ENCODE measurements around the gene NUP210L. TPM values are rescaled to one million over a fixed set of nuclear protein-coding genes. Genes with fewer than 3 reads are reported as not detected.
"Not testable (repeated sequence)": the region's sequence is repeated elsewhere in the genome, so short reads cannot be mapped to it uniquely, and the experiment has no call there.

The NUP210L gene
- total RNA-seq, 1 donor from 2014 or later, result 0.22 TPM

DNA sequence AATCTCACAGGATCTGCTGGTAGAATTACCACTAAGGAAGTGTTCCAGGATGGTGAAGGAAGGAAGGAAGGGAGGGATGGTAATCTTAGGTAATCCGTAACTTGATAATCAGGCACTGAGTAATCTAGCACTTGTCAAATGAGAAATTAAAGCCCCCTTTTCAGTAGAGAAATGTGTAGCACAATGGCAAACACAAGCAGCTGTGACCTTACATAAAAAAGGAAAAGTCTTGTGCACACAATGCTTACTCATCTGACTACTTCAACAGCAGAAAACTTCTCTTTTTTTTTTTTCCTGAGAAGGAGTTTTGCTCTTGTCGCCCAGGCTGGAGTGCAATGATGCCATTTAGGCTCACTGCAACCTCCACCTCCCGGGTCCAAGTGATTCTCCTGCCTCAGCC lies 6.1 kb downstream of the NUP210L start:
- TF ChIP-seq, protein P1, sequence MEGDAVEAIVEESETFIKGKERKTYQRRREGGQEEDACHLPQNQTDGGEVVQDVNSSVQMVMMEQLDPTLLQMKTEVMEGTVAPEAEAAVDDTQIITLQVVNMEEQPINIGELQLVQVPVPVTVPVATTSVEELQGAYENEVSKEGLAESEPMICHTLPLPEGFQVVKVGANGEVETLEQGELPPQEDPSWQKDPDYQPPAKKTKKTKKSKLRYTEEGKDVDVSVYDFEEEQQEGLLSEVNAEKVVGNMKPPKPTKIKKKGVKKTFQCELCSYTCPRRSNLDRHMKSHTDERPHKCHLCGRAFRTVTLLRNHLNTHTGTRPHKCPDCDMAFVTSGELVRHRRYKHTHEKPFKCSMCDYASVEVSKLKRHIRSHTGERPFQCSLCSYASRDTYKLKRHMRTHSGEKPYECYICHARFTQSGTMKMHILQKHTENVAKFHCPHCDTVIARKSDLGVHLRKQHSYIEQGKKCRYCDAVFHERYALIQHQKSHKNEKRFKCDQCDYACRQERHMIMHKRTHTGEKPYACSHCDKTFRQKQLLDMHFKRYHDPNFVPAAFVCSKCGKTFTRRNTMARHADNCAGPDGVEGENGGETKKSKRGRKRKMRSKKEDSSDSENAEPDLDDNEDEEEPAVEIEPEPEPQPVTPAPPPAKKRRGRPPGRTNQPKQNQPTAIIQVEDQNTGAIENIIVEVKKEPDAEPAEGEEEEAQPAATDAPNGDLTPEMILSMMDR (IDR thresholded peaks at IDR 0.05), result no peak
- H3K36me3 Mint-ChIP-seq (ENCODE audit: low read depth), result peaks cover 2% of the 10 kb centered on the region
- H3K4me3 Mint-ChIP-seq, result no peak overlapping the region
- CTCF ChIA-PET, result no interaction called here
- peak; percentile 31 for ATAC-seq (ENCODE audit: low read depth)
- peaks cover 3% of the 10 kb centered on the region for H3K4me1 Mint-ChIP-seq
- H3K27me3 Mint-ChIP-seq, result no peaks in the 10 kb centered on the region
- intact Hi-C loops (cut with micrococcal nuclease), result no loop called here
- H3K9me3 Mint-ChIP-seq, result no peaks in the 10 kb centered on the region
- no peak overlapping the region for H3K27ac Mint-ChIP-seq
- POLR2A ChIA-PET, result interaction anchor here (1.1 kb wide), 1 partner anchor 9 kb away, joined by 3 read pairs; no protein-coding TSS in a partner anchor
- no peak for DNase-seq

DNA sequence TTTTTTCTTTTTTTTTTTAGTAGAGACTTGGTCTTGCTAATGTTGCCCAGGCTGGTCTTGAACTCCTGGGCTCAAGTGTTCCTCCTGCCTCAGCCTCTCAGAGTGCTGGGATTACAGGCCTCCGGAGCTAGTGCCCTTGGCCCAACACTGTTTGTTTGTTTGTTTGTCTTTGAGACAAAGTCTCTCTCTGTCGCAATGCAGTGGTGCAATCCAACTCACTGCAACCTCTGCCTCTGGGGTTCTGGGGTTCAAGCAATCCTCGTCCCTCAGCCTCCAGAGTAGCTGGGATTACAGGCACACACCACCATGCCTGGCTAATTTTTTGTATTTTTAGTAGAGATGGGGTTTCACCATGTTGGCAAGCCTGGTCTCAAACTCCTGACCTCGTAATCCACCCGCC lies 7.4 kb downstream of the NUP210L start:
- H3K27ac Mint-ChIP-seq; H3K4me3 Mint-ChIP-seq; intact Hi-C loops (cut with micrococcal nuclease); H3K9me3 Mint-ChIP-seq; H3K36me3 Mint-ChIP-seq (ENCODE audit: low read depth); DNase-seq; CTCF ChIA-PET; H3K27me3 Mint-ChIP-seq; ATAC-seq (ENCODE audit: low read depth); H3K4me1 Mint-ChIP-seq: not testable (repeated sequence)
- POLR2A ChIA-PET, result interaction anchor here (1.2 kb wide), 1 partner anchor 157 kb away, joined by 3 read pairs; the partner anchor contains the start of gene RPS27

DNA sequence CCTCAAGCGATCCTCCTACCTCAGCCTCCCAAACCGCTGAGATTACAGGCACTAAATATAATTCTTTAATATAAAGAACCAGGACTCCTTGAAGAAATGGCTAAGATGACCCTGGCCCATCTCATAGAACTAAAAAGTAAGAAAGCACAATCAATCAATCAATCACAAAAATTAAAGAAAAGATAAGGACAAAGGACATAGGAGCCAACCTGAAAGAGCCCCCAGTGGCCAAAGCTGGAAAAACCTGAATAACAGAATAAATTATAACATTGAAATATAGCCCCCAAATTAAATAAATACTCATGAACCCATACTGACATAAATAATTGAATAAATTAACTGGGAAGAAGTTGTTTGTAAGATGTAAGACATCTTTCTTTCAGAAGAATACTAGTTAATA lies 8.9 kb downstream of the NUP210L start:
- TF ChIP-seq, protein P1 (IDR thresholded peaks at IDR 0.05), result no peak
- no peak for ATAC-seq (ENCODE audit: low read depth)
- ChIA-PET CTCF (no interaction called here), POLR2A (interaction anchor here (0.6 to 0.7 kb wide), 2 partner anchors 124 to 795 kb away, joined by 3 to 5 read pairs; no protein-coding TSS in a partner anchor)
- no peaks in the 10 kb centered on the region for H3K9me3 Mint-ChIP-seq
- intact Hi-C loops (cut with micrococcal nuclease), result no loop called here
- no peak overlapping the region for H3K4me3 Mint-ChIP-seq
- peaks cover 3% of the 10 kb centered on the region for H3K4me1 Mint-ChIP-seq
- no peak for DNase-seq
- H3K27me3 Mint-ChIP-seq, result no peaks in the 10 kb centered on the region
- H3K36me3 Mint-ChIP-seq (ENCODE audit: low read depth), result no peaks in the 10 kb centered on the region
- H3K27ac Mint-ChIP-seq, result no peak overlapping the region

DNA sequence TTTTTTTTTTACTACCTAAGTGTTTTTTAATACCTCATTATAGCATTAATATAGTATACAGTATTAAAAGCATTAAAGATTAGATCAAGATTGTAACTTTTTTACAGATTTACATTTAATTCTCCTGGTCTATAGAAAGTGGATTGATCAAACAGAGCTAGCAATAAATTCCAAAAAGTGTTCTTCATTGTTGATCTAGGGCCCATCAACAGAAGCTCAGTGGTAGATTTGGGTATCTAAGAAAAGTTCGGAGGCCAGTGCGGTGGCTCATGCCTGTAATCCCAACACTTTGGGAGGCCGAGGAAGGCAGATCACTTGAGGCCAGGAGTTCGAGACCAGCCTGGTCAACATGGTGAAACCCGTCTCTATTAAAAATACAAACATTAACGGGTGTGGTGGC lies 12.5 kb downstream of the NUP210L start:
- Mint-ChIP-seq H3K36me3 (ENCODE audit: low read depth) (no peaks in the 10 kb centered on the region), H3K4me1 (no peaks in the 10 kb centered on the region), H3K4me3 (no peak overlapping the region), H3K27ac (no peak overlapping the region), H3K27me3 (no peaks in the 10 kb centered on the region), H3K9me3 (no peaks in the 10 kb centered on the region)
- intact Hi-C loops (cut with micrococcal nuclease), result no loop called here
- TF ChIP-seq, protein P1 (IDR thresholded peaks at IDR 0.05), result no peak
- ChIA-PET POLR2A (no interaction called here), CTCF (no interaction called here)
- DNase-seq (no peak), ATAC-seq (ENCODE audit: low read depth) (no peak)

DNA sequence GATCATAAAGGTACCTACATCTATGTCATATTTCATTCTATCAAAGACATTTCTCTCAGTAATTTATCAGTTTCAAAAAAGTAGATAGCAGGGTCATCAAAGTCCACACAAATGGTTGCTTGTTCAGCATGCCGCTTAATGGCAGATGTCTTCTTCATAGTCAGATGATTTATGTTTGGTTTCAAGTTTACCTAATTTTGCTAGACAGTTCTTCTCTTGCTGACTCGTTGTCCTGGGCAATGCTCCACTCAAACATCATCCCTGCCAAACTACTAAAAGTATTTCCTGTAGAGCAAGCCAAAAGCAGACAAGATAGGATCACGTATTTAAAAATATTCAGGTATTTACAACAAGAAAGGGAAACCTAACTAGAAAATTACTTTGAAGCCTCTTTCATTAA lies 13.6 kb downstream of the NUP210L start:
- Mint-ChIP-seq H3K4me1 (no peaks in the 10 kb centered on the region), H3K9me3 (no peaks in the 10 kb centered on the region), H3K27ac (no peak overlapping the region), H3K27me3 (no peaks in the 10 kb centered on the region), H3K36me3 (ENCODE audit: low read depth) (no peaks in the 10 kb centered on the region), H3K4me3 (no peak overlapping the region)
- ATAC-seq (ENCODE audit: low read depth), result no peak
- ChIA-PET POLR2A (no interaction called here), CTCF (no interaction called here)
- no peak for DNase-seq
- intact Hi-C loops (cut with micrococcal nuclease), result no loop called here
- TF ChIP-seq, protein P1 (IDR thresholded peaks at IDR 0.05), result no peak

DNA sequence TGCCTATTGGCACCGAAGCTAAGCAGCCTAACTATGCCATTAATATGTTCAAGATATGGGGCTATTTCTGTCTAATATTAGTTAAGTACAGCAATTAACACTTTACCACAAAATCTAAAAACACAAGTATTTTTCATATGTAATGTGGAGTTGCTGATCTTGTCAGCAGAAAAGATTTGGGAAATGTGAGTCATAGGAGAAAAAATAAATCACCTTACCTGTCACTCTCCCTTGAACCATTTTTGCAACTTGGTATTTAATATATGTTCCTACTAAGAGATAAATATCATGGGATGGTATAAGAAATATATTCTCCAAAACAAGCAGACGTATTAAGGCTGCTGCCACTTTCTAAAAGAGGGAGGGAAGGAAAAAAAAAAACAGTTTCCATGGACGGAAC lies 17.0 kb downstream of the NUP210L start:
- POLR2A ChIA-PET, result interaction anchor here (0.6 to 0.7 kb wide), 2 partner anchors 33 to 94 kb away, joined by 3 read pairs; no protein-coding TSS in a partner anchor
- Mint-ChIP-seq H3K27me3 (no peaks in the 10 kb centered on the region), H3K27ac (no peak overlapping the region), H3K4me1 (no peaks in the 10 kb centered on the region), H3K9me3 (no peaks in the 10 kb centered on the region), H3K4me3 (no peak overlapping the region), H3K36me3 (ENCODE audit: low read depth) (no peaks in the 10 kb centered on the region)
- TF ChIP-seq, protein P1 (IDR thresholded peaks at IDR 0.05), result no peak
- no peak for DNase-seq
- intact Hi-C loops (cut with micrococcal nuclease), result no loop called here
- no peak for ATAC-seq (ENCODE audit: low read depth)
- CTCF ChIA-PET, result no interaction called here

Data from activated B cell treated with CpG ODN at 0.5 μM for 24 hours (primary cell).